ENCODE data around the gene TK2. TPM values are rescaled to one million over a fixed set of nuclear protein-coding genes. Genes with fewer than 3 reads are reported as not detected.

The TK2 gene
- total RNA-seq, 2 experiments from 2014 or later: 5.4 to 5.8 TPM

- Mint-ChIP-seq H3K27me3 (no peaks in the 10 kb centered on the region), H3K4me1 (ENCODE audit: low read depth) (peaks cover 76% of the 10 kb centered on the region), H3K9me3 (no peaks in the 10 kb centered on the region), H3K36me3 (no peaks in the 10 kb centered on the region), H3K27ac (peak overlapping the region; percentile 81), H3K4me3 (no peak overlapping the region)
- ChIA-PET CTCF (interaction anchor here (1.3 to 4.0 kb wide), 6 partner anchors 9 to 84 kb away, joined by 3 to 35 read pairs (median 6); no protein-coding TSS in a partner anchor), POLR2A (interaction anchor here (1.4 kb wide), 1 partner anchor 28 kb away, joined by 5 read pairs; the partner anchor contains the start of gene CKLF)
- peak; percentile 45 for DNase-seq
- intact Hi-C loops (cut with micrococcal nuclease): loop anchor here (2.0 kb wide), 1 partner anchor 78 kb away; no protein-coding TSS in a partner anchor
Observed at GRCh38 chr16:66524601-66525164, 25.2 kb downstream of the TK2 start.

DNA sequence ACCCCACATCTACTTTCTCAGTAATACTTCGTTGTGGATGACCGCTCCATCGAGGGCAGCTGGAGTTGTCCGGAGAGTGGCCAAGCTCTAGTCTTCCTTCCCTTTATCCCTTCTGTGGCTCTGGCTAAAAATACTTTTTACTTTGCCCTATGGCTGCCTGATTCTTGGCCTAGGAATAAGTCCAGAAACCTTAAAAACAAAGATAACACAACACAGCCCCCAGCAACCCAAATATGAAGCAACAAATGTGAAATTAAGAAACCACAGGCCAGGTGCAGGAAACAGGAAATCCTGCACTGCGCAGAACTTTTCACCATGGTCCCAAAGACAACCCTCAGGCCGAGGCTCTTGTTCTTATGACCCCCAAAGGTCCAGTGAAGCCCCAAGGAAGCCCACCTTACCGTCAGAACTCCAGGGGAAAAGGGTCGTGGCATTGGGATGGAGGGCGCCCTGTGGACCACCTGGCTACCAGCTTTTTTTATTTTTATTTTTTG, 26.0 kb downstream of the TK2 start:
- POLR2A ChIA-PET: interaction anchor here (1.1 kb wide), 2 partner anchors 25 to 28 kb away, joined by 3 to 5 read pairs; partner anchors contain the start of gene CKLF

DNA sequence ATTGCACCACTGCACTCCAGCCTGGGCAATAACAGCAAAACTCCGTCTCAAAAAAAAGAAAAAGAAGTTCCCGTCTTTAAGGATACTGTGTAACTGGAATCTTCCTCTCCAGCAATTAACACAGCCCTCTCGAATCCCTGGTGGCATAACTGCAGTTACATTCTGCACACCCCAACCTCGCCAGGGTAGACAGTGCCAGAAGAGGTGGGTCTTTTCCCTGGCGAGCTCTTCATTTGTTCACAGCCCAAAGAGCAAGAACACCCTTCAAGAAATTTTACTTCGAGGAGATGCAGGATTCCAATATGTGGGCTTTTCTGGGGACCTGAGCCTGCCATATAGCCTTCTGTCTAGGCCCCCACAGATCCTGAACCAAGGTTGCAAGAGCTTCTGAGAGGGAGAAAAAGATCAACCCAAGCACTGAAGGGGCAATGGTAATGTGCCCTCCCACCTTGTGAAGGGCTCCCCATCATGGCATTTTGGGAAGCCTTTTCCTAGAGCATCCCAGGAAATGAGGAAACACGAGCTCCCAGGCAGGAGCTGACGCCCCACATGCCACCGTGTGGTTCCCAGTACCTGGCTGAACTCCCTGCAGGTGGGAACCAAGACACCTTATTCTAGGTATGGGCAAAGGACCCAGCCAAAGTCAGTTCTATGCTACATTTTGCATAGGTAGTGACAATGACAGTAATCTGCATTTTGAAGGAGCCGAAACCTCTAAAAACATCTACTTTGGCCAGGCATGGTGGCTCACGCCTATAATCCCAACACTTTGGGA, 26.9 kb downstream of the TK2 start:
- no peaks in the 10 kb centered on the region for H3K9me3 Mint-ChIP-seq
- H3K27me3 Mint-ChIP-seq: no peaks in the 10 kb centered on the region
- ChIA-PET POLR2A (interaction anchor here (0.9 to 3.4 kb wide), 8 partner anchors 25 to 308 kb away, joined by 3 to 27 read pairs (median 4); partner anchors contain the start of genes CKLF, NAE1 and TK2), CTCF (interaction anchor here (1.2 to 4.0 kb wide), 12 partner anchors 11 to 308 kb away, joined by 3 to 35 read pairs (median 7); partner anchors contain the start of genes CKLF, NAE1 and TK2)
- peaks cover 86% of the 10 kb centered on the region for H3K4me1 Mint-ChIP-seq (ENCODE audit: low read depth)
- no peak for DNase-seq
- H3K4me3 Mint-ChIP-seq: no peak overlapping the region
- intact Hi-C loops (cut with micrococcal nuclease): loop anchor here (1.0 to 2.0 kb wide), 3 partner anchors 29 to 74 kb away; partner anchors contain the start of gene CKLF
- no peaks in the 10 kb centered on the region for H3K36me3 Mint-ChIP-seq
- H3K27ac Mint-ChIP-seq: peak overlapping the region; percentile 96

More for the DNA sequence above, 26.0 kb downstream of the TK2 start:
- DNase-seq: peak; percentile 58
- Mint-ChIP-seq H3K4me3 (peak overlapping the region; percentile 52), H3K27me3 (no peaks in the 10 kb centered on the region), H3K4me1 (ENCODE audit: low read depth) (peaks cover 78% of the 10 kb centered on the region), H3K36me3 (no peaks in the 10 kb centered on the region), H3K27ac (peak overlapping the region; percentile 96), H3K9me3 (no peaks in the 10 kb centered on the region)
- CTCF ChIA-PET: interaction anchor here (1.3 to 4.0 kb wide), 6 partner anchors 8 to 48 kb away, joined by 3 to 35 read pairs (median 10); no protein-coding TSS in a partner anchor
- intact Hi-C loops (cut with micrococcal nuclease): loop anchor here (2.0 kb wide), 2 partner anchors 73 to 79 kb away; no protein-coding TSS in a partner anchor

DNA sequence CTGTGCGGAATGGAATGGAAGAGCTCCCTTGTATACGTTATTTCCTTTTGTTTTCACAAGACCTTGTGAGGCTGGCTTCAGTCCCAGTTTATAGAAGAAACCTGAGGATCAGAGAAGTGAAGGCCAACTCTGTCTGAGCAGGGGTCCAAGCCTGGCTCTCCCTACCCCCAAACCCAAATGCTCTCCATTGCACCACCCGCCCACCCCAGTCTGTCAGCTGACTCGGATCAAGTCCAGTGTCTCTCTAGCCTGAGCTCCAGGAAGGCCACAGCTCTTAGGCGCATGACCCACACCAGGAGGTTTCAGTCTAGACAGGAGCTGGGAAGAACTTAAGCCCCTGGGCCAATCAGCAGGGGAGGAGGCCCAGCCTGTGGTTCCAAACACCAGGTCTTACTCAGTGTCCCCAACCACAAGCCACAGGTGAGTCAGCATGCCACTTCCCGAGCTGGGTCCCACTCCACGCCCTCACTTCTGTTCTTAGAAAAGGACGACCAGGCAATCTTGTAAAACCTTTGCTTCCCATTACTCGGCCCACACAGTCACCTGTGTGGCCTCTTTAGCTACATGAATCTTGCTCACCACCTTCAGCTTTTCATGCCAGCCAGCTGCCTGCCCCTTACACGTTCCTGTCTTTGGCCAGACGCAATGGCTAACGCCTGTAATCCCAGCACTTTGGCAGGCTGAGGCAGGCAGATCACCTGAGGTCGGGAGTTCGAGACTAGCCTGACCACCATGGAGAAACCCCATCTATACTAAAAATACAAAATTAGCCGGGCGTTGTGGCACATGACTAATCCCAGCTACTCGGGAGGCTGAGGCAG, 27.8 kb downstream of the TK2 start:
- ChIA-PET CTCF (interaction anchor here (0.8 to 4.0 kb wide), 14 partner anchors 10 to 309 kb away, joined by 3 to 35 read pairs (median 5); partner anchors contain the start of genes CKLF, NAE1 and TK2), POLR2A (interaction anchor here (0.8 to 3.4 kb wide), 8 partner anchors 8 to 308 kb away, joined by 3 to 27 read pairs (median 4); partner anchors contain the start of genes CKLF, NAE1 and TK2)
- Mint-ChIP-seq H3K36me3 (no peaks in the 10 kb centered on the region), H3K9me3 (no peaks in the 10 kb centered on the region), H3K4me1 (ENCODE audit: low read depth) (peaks cover 89% of the 10 kb centered on the region), H3K27ac (peak overlapping the region; percentile 96), H3K27me3 (no peaks in the 10 kb centered on the region), H3K4me3 (peak overlapping the region; percentile 68)
- DNase-seq: peak; percentile 99
- intact Hi-C loops (cut with micrococcal nuclease): loop anchor here (1.0 to 2.0 kb wide), 3 partner anchors 30 to 75 kb away; partner anchors contain the start of gene CKLF

DNA sequence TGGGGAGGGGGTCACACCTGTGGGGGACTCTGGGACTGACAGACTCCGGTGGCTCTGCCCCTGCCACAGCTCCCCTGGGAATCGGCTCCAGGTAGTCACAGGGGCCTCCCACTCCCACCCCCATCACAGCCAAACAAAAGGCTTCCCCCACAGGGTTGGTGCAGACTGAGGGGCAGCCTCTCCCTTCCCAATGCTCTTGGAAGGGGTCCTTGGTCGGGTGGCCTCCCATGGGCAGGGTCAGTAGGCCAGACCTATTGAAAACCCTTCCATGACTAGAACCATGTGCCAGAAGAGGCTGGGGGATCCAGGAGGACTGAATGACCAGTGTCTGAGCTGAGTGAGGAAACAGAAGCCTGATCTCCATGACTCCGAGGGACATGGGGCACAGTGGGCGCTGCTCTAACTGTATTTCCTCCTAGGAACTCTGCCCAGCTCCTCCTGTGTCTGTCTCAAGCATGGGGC, 28.6 kb downstream of the TK2 start:
- Mint-ChIP-seq H3K4me3 (peak overlapping the region; percentile 68), H3K27ac (peak overlapping the region; percentile 96), H3K9me3 (no peaks in the 10 kb centered on the region), H3K36me3 (no peaks in the 10 kb centered on the region), H3K27me3 (no peaks in the 10 kb centered on the region), H3K4me1 (ENCODE audit: low read depth) (peaks cover 94% of the 10 kb centered on the region)
- ChIA-PET POLR2A (interaction anchor here (0.8 to 3.4 kb wide), 5 partner anchors 9 to 76 kb away, joined by 3 to 27 read pairs (median 4); partner anchors contain the start of gene CKLF), CTCF (interaction anchor here (0.8 to 4.0 kb wide), 11 partner anchors 11 to 309 kb away, joined by 3 to 35 read pairs (median 5); partner anchors contain the start of genes CKLF, NAE1 and TK2)
- no peak for DNase-seq
- intact Hi-C loops (cut with micrococcal nuclease): no loop called here

GRCh38 chr16:66520406-66521170, 29.3 kb downstream of the TK2 start:
- CTCF ChIA-PET: interaction anchor here (0.8 to 4.0 kb wide), 6 partner anchors 28 to 113 kb away, joined by 3 to 34 read pairs (median 9); partner anchors contain the start of genes CKLF, CMTM3 and TK2
- intact Hi-C loops (cut with micrococcal nuclease): no loop called here

DNA sequence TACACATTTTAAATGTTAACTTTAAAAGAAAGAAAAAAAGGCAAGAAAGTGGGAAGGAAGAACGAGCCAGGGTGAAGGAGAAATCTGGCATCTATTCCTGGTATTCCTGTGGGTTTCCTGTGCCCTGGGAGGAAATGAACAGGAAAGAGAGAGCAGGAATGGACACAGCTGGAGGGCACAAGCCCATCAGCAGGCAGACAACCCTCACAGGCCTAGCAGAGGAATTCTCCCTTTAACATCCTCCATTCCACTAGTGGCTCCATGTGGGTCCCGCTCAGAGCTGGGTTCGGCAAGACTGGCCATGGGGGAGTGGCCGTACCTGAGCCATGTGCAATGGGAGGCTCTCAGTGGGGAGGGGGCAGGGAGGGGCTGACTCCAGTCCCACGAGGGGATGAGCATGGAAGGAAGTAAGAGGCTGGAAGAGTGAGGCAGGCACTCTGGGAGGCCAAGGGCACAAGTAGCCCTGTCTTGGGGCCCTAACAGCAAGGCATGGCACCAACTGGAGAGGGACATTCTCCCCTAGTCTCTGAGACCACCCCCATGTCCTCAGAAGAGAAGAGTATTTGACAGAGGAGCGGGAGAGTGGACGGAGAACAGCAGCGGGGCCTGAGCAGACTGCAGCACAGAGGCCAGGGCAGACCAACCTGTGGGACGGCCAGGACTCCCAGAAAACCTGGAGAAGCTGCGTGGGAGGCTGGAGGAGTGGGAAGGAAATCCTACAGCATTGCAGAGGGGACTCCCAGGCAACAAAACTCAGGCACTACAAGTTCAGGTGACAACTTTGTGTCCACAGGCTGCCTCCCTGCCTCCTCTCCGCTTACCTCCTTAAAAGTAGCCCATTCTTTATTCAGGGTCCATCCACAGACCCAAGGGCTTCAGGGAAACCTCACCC, 30.2 kb downstream of the TK2 start:
- Mint-ChIP-seq H3K36me3 (no peaks in the 10 kb centered on the region), H3K27me3 (no peaks in the 10 kb centered on the region), H3K9me3 (no peaks in the 10 kb centered on the region), H3K27ac (peak overlapping the region; percentile 96), H3K4me3 (no peak overlapping the region), H3K4me1 (ENCODE audit: low read depth) (peaks cover 95% of the 10 kb centered on the region)
- intact Hi-C loops (cut with micrococcal nuclease): no loop called here
- POLR2A ChIA-PET: interaction anchor here (1.0 kb wide), 1 partner anchor 32 kb away, joined by 3 read pairs; the partner anchor contains the start of gene CKLF
- CTCF ChIA-PET: interaction anchor here (1.4 to 4.0 kb wide), 3 partner anchors 32 to 112 kb away, joined by 5 to 34 read pairs (median 24); partner anchors contain the start of genes CKLF, CMTM3 and TK2
- no peak for DNase-seq

More at GRCh38 chr16:66520406-66521170, 29.3 kb downstream of the TK2 start:
- peak overlapping the region; percentile 5 for H3K4me3 Mint-ChIP-seq
- POLR2A ChIA-PET: interaction anchor here (1.0 to 3.4 kb wide), 4 partner anchors 29 to 43 kb away, joined by 3 to 27 read pairs (median 14); partner anchors contain the start of gene CKLF
- peaks cover 95% of the 10 kb centered on the region for H3K4me1 Mint-ChIP-seq (ENCODE audit: low read depth)
- peak; percentile 36 for DNase-seq
- H3K27me3 Mint-ChIP-seq: no peaks in the 10 kb centered on the region
- H3K9me3 Mint-ChIP-seq: no peaks in the 10 kb centered on the region
- peak overlapping the region; percentile 96 for H3K27ac Mint-ChIP-seq
- no peaks in the 10 kb centered on the region for H3K36me3 Mint-ChIP-seq

DNA sequence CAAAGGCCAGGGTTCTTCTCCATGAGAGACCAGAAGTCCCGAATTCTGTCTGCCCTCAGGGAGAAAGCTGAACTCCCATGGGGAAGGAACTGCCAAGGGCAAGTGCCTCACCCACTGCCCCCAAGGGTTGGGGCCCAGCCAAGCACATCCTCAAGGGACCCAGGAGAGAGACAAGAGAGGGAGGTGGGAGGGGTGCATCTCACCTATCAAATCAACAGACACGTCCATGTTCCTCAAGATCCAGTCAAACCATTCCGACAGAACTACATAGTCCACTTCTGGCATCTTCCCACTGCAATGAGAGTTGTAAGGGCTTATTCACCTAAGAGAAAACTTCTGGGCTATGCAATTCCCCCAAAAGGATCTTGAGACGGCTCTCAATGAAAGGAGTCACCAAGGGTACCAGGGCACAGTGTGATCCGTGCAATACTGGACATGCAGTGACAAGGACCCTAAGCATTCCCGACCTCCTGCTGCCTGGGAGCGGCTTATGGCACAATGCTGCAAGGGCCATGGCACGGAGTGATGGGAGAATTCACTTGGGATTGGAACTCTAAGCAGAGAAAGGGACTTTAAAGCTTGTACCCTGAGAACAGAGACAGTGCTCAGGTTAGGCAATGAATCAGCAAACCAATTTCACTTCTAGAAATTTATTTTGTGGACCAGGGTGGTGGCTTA, 32.2 kb downstream of the TK2 start:
- CTCF ChIA-PET: interaction anchor here (0.7 to 1.5 kb wide), 5 partner anchors 35 to 91 kb away, joined by 3 to 5 read pairs (median 3); partner anchors contain the start of genes CKLF and CMTM3
- Mint-ChIP-seq H3K36me3 (no peaks in the 10 kb centered on the region), H3K9me3 (no peaks in the 10 kb centered on the region), H3K4me1 (ENCODE audit: low read depth) (peaks cover 78% of the 10 kb centered on the region), H3K27me3 (no peaks in the 10 kb centered on the region), H3K4me3 (peak overlapping the region; percentile 87), H3K27ac (peak overlapping the region; percentile 99)
- POLR2A ChIA-PET: interaction anchor here (1.7 kb wide), 1 partner anchor 34 kb away, joined by 7 read pairs; the partner anchor contains the start of gene CKLF
- intact Hi-C loops (cut with micrococcal nuclease): loop anchor here (1.0 to 2.0 kb wide), 5 partner anchors 32 to 357 kb away; partner anchors contain the start of gene CMTM3
- DNase-seq: no peak

All from activated CD4-positive, alpha-beta memory T cell treated with anti-CD3 and anti-CD28 coated beads for 36 hours (primary cell).